ENCODE results near the gene MEIS3.
"Not testable (repeated sequence)": the region's sequence is repeated elsewhere in the genome, so short reads cannot be mapped to it uniquely, and the experiment has no call there.

MEIS3 gene

GRCh38 chr19:47384533-47384932 is 34.8 kb downstream of the MEIS3 start:
- DNase-seq (ENCODE audit: low spot score): not testable (repeated sequence)

- DNase-seq (ENCODE audit: low spot score): not testable (repeated sequence)
Measured at GRCh38 chr19:47383890-47384289, 35.4 kb downstream of the MEIS3 start.

GRCh38 chr19:47381653-47382279 is 37.6 kb downstream of the MEIS3 start:
- DNase-seq (ENCODE audit: low spot score): no peak

- DNase-seq (ENCODE audit: low spot score): no peak
Measured at GRCh38 chr19:47381121-47381520, 38.2 kb downstream of the MEIS3 start.

- no peak for DNase-seq (ENCODE audit: low spot score)
Measured at GRCh38 chr19:47380559-47380958, 38.8 kb downstream of the MEIS3 start.

- DNase-seq (ENCODE audit: low spot score): no peak
Measured at GRCh38 chr19:47379381-47379938, 39.9 kb downstream of the MEIS3 start.

GRCh38 chr19:47378246-47378645 is 41.1 kb downstream of the MEIS3 start:
- DNase-seq (ENCODE audit: low spot score): no peak

- no peak for DNase-seq (ENCODE audit: low spot score)
Measured at GRCh38 chr19:47377801-47378200, 41.5 kb downstream of the MEIS3 start.

- DNase-seq (ENCODE audit: low spot score): no peak
Measured at GRCh38 chr19:47377208-47377701, 42.1 kb downstream of the MEIS3 start.

- DNase-seq (ENCODE audit: low spot score): no peak
Measured at GRCh38 chr19:47376589-47377144, 42.7 kb downstream of the MEIS3 start.

GRCh38 chr19:47375694-47376588 is 43.4 kb downstream of the MEIS3 start:
- no peak for DNase-seq (ENCODE audit: low spot score)

- no peak for DNase-seq (ENCODE audit: low spot score)
Measured at GRCh38 chr19:47374876-47375693, 44.2 kb downstream of the MEIS3 start.

- DNase-seq (ENCODE audit: low spot score): no peak
Measured at GRCh38 chr19:47373246-47374240, 45.8 kb downstream of the MEIS3 start.

- DNase-seq (ENCODE audit: low spot score): no peak
Measured at GRCh38 chr19:47372603-47373002, 46.7 kb downstream of the MEIS3 start.

GRCh38 chr19:47371261-47371660 is 48.1 kb downstream of the MEIS3 start:
- no peak for DNase-seq (ENCODE audit: low spot score)

- DNase-seq (ENCODE audit: low spot score): peak; percentile 75
Measured at GRCh38 chr19:47370045-47370611, 49.2 kb downstream of the MEIS3 start.

GRCh38 chr19:47365455-47365854 is 53.9 kb downstream of the MEIS3 start:
- not testable (repeated sequence) for DNase-seq (ENCODE audit: low spot score)

- DNase-seq (ENCODE audit: low spot score): no peak
Measured at GRCh38 chr19:47363758-47364531, 55.4 kb downstream of the MEIS3 start.

GRCh38 chr19:47362321-47362720 is 57.0 kb downstream of the MEIS3 start:
- DNase-seq (ENCODE audit: low spot score): no peak
